HAP-1 (cell line): ENCODE results near the gene CEACAM8.
"Not testable (repeated sequence)": the region's sequence is repeated elsewhere in the genome, so short reads cannot be mapped to it uniquely, and the experiment has no call there.

Experiments
- DNase-seq, 2 experiments: peaks; one replicate each; pipeline ENCODE4 v3.0.0-alpha.2; 2016 to 2020; ENCODE audit warnings: low spot score in 2 of 2
- H3K27me3 ChIP-seq: fragments of 250-450 bp; sonication (Bioruptor Pico); 2 replicates; pipeline ENCODE4 v1.5.1; 2020; ENCODE audit warnings: low read depth, mild to moderate bottlenecking, moderate library complexity
- H3K36me3 ChIP-seq: fragments of 250-450 bp; sonication (Bioruptor Pico); replicated peaks from 2 replicates; pipeline ENCODE4 v1.5.1; 2020; ENCODE audit warnings: mild to moderate bottlenecking
- H3K4me1 ChIP-seq: fragments of 250-450 bp; sonication (Bioruptor Pico); 2 replicates; pipeline ENCODE4 v1.5.1; 2020; ENCODE audit warnings: mild to moderate bottlenecking
- H3K4me3 ChIP-seq: fragments of 250-450 bp; sonication (Bioruptor Pico); 2 replicates; pipeline ENCODE4 v1.5.1; 2020; ENCODE audit warnings: mild to moderate bottlenecking, moderate library complexity
- H3K9me3 ChIP-seq: fragments of 250-450 bp; sonication (Bioruptor Pico); 2 replicates; pipeline ENCODE4 v1.5.1; 2020; ENCODE audit warnings: mild to moderate bottlenecking, moderate library complexity
- in situ Hi-C: fragments of 300-500 bp; cut with MboI; formaldehyde crosslinking; loops from 3 replicates; pipeline ENCODE4 v1.14.3; 2020; ENCODE audit warnings: low sequenced_read_pairs, inconsistent platforms, mixed read lengths

The CEACAM8 gene

DNA sequence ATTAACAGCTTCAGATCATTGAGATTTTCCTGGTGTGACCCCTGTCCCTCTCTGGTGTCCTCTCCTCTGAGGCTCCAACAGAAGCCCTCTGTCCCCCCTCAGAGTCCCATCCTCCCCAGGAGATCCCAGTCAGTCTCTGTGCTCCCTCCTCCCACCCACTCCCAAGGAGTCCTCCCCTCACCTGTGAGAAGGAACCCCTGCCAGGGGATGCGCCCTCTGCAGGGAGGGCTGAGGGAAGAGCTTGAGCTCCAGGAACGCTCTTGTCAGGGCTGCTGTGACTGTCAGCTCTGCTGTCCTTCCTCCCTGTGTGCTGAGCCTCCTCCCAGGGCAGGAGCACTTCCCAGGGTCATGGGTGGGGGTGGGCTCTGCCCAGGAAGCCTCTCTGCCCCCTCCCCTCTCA lies 33.2 kb downstream of the CEACAM8 start:
- in situ Hi-C loops: no loop called here
- Histone ChIP-seq H3K4me1 (no peaks in the 10 kb centered on the region), H3K36me3 (no peaks in the 10 kb centered on the region), H3K27me3 (peaks cover 2% of the 10 kb centered on the region; the same call in 1 of the 2 replicates), H3K9me3 (no peaks in the 10 kb centered on the region), H3K4me3 (no peak overlapping the region)
- DNase-seq: no peak

- in situ Hi-C loops: no loop called here
- no peak for DNase-seq
- no peaks in the 10 kb centered on the region for H3K4me1 ChIP-seq
- H3K36me3 ChIP-seq: no peaks in the 10 kb centered on the region
- no peaks in the 10 kb centered on the region for H3K27me3 ChIP-seq
- H3K9me3 ChIP-seq: no peaks in the 10 kb centered on the region
- H3K4me3 ChIP-seq: no peak overlapping the region
Measured at GRCh38 chr19:42560731-42561130, 34.0 kb downstream of the CEACAM8 start.

GRCh38 chr19:42558450-42559150 lies 36.1 kb downstream of the CEACAM8 start:
- no peaks in the 10 kb centered on the region for H3K4me1 ChIP-seq
- no peak for DNase-seq
- H3K9me3 ChIP-seq: no peaks in the 10 kb centered on the region
- H3K36me3 ChIP-seq: no peaks in the 10 kb centered on the region
- in situ Hi-C loops: no loop called here
- H3K27me3 ChIP-seq: no peaks in the 10 kb centered on the region
- H3K4me3 ChIP-seq: no peak overlapping the region

- H3K27me3 ChIP-seq, H3K4me1 ChIP-seq, H3K36me3 ChIP-seq, H3K9me3 ChIP-seq, in situ Hi-C loops, H3K4me3 ChIP-seq, DNase-seq: not testable (repeated sequence)
Measured at GRCh38 chr19:42557386-42557871, 37.3 kb downstream of the CEACAM8 start.

DNA sequence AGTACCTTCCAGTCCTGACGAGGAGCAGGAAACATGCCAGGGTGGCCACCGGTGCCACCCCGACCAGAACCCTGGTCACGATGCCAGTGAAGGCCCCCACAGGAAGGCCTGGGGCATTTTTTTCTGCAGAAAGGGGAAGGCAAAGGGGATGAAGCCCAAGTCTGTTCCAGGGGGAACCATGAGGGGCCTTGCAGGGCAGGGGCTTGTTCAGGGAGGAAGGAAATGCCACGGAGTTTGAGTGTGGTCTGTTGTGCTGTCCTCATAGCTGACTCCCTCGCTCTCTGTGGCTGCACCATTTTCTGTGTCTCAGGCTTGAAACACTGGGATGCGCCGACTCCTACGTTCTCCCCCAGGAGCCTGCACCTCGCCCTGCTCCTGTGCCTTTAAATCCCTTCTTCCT lies 38.9 kb downstream of the CEACAM8 start:
- Histone ChIP-seq H3K4me3 (no peak overlapping the region), H3K4me1 (no peaks in the 10 kb centered on the region), H3K36me3 (no peaks in the 10 kb centered on the region), H3K9me3 (no peaks in the 10 kb centered on the region), H3K27me3 (no peaks in the 10 kb centered on the region)
- in situ Hi-C loops: no loop called here
- DNase-seq: no peak

- Histone ChIP-seq H3K4me1 (no peaks in the 10 kb centered on the region), H3K4me3 (no peak overlapping the region), H3K36me3 (no peaks in the 10 kb centered on the region), H3K27me3 (no peaks in the 10 kb centered on the region), H3K9me3 (peaks cover under 1% of the 10 kb centered on the region; the same call in 1 of the 2 replicates)
- DNase-seq: no peak
- in situ Hi-C loops: no loop called here
Measured at GRCh38 chr19:42555317-42555716, 39.4 kb downstream of the CEACAM8 start.

- in situ Hi-C loops: no loop called here
- H3K4me3 ChIP-seq: no peak overlapping the region
- no peaks in the 10 kb centered on the region for H3K4me1 ChIP-seq
- no peak for DNase-seq
- H3K9me3 ChIP-seq: peaks cover 4% of the 10 kb centered on the region; the same call in 1 of the 2 replicates
- no peaks in the 10 kb centered on the region for H3K27me3 ChIP-seq
- H3K36me3 ChIP-seq: no peaks in the 10 kb centered on the region
Measured at GRCh38 chr19:42554046-42554575, 40.6 kb downstream of the CEACAM8 start.

DNA sequence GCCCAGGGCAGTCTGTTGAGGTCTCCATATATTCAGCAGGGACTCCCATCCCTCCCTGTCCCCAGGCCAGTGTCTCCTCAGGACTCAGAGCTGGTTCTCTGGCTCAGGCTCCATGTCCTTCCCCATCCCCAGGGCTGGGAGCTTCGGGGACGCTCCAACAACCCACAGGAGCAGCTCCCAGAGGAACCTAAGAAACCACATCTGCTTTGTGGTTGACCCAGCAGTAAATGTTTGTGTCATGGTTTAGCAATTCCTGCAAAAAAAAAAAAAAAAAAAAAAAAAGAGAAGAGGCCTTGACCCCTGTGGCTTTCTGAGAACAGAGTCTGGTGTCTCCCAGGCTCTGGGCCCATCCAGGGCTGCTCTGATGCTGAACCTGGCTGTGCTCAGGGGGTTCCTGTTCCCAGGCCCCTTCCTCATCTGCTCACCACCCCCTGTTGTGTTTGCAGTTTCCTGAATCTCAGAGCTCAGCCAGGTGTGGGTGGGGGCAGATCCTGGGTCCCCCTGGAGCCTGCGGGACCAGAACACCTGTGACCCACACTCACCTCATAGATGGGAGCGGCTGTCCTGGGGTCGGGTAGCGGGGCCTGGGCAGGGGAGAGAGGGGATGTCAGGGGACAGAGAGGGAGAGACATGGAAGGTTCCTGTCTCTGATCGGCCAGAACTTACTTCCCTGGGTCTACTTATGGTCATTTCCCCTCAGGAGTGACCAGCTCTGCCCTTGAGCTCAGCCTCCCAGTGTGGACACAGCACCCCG lies 41.3 kb downstream of the CEACAM8 start:
- H3K9me3 ChIP-seq: peaks cover 4% of the 10 kb centered on the region; the same call in 1 of the 2 replicates
- H3K4me1 ChIP-seq: no peaks in the 10 kb centered on the region
- H3K4me3 ChIP-seq: no peak overlapping the region
- in situ Hi-C loops: no loop called here
- no peaks in the 10 kb centered on the region for H3K36me3 ChIP-seq
- no peak for DNase-seq
- H3K27me3 ChIP-seq: no peaks in the 10 kb centered on the region

- Histone ChIP-seq H3K4me3 (no peak overlapping the region), H3K27me3 (no peaks in the 10 kb centered on the region), H3K36me3 (no peaks in the 10 kb centered on the region), H3K4me1 (no peaks in the 10 kb centered on the region), H3K9me3 (peaks cover 4% of the 10 kb centered on the region; the same call in 1 of the 2 replicates)
- no peak for DNase-seq
- in situ Hi-C loops: no loop called here
Measured at GRCh38 chr19:42552086-42553065, 42.3 kb downstream of the CEACAM8 start.

GRCh38 chr19:42550521-42550920 lies 44.2 kb downstream of the CEACAM8 start:
- H3K4me3 ChIP-seq, in situ Hi-C loops, H3K36me3 ChIP-seq, H3K4me1 ChIP-seq, H3K27me3 ChIP-seq, H3K9me3 ChIP-seq, DNase-seq: not testable (repeated sequence)

- not testable (repeated sequence) for H3K27me3 ChIP-seq, H3K9me3 ChIP-seq
Measured at GRCh38 chr19:42549067-42549466, 45.7 kb downstream of the CEACAM8 start.

DNA sequence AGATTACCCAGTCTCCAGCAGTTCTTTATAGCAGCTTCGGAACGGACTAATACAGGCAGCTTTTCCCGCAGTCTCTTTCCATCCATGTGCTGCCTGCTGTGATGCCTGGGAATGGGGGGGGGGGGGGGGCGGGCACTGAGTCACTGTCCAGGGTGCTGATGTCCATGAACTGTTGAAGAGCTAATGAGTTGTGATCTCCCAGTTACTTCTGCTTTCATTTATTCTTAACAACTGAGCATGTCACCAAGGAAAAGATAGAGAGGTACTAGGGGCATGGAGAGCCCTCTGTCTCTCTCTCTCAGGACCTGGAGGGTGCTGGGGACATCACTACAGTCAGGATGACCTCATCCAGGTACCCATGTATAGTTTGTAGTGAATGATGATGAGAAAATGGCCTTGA lies 46.2 kb downstream of the CEACAM8 start:
- in situ Hi-C loops: no loop called here
- no peaks in the 10 kb centered on the region for H3K36me3 ChIP-seq
- H3K4me3 ChIP-seq: no peak overlapping the region
- H3K9me3 ChIP-seq: peaks cover 4% of the 10 kb centered on the region; the same call in 1 of the 2 replicates
- DNase-seq: no peak
- H3K4me1 ChIP-seq: no peaks in the 10 kb centered on the region
- no peaks in the 10 kb centered on the region for H3K27me3 ChIP-seq

More at GRCh38 chr19:42549067-42549466, 45.7 kb downstream of the CEACAM8 start:
- H3K36me3 ChIP-seq, DNase-seq, H3K4me1 ChIP-seq, in situ Hi-C loops, H3K4me3 ChIP-seq: not testable (repeated sequence)

- Histone ChIP-seq H3K36me3 (no peaks in the 10 kb centered on the region), H3K4me1 (no peaks in the 10 kb centered on the region), H3K4me3 (no peak overlapping the region), H3K9me3 (peaks cover 4% of the 10 kb centered on the region; the same call in 1 of the 2 replicates), H3K27me3 (no peaks in the 10 kb centered on the region)
- DNase-seq: no peak
- in situ Hi-C loops: no loop called here
Measured at GRCh38 chr19:42547929-42548328, 46.8 kb downstream of the CEACAM8 start.
